ENCODE data around the gene GRID2. TPM values are rescaled to one million over a fixed set of nuclear protein-coding genes. Genes with fewer than 3 reads are reported as not detected.

Gene GRID2
- total RNA-seq, 2 donors from 2014 or later = 0.16 TPM; not detected in 1

DNA sequence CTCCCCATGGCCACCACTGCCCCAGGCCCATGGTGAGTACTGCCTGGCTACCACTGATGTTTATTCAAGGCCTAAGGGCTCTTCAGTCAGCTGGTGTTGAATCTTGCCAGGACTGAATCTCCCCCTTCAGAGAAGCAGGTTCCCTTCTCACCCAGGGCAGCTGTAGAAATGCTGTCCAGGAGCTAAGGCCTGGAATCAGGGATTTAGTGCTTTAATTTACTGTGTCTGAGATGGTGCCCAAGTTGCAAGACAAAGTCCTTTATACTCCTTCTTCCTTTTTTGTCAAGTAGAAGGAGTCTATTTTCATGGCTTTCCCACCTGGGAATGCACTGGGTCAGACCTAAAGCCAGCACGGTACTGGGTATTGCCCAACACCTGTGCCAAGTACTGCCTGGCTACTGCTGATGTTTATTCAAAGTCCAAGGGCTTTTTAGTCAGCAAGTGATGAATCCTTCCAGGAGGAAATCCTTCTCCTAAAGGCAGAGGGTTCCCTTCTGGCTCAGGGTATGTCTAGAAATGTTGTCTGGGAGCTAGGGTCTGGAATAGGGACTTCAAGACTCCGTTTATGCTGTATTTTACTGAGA is 1407.2 kb downstream of the GRID2 start:
- Histone ChIP-seq H3K27ac (no peak overlapping the region), H3K36me3 (no peaks in the 10 kb centered on the region), H3K4me3 (no peak overlapping the region), H3K9me3 (no peaks in the 10 kb centered on the region), H3K27me3 (no peaks in the 10 kb centered on the region), H3K4me1 (no peaks in the 10 kb centered on the region)
- TF ChIP-seq, protein P1, sequence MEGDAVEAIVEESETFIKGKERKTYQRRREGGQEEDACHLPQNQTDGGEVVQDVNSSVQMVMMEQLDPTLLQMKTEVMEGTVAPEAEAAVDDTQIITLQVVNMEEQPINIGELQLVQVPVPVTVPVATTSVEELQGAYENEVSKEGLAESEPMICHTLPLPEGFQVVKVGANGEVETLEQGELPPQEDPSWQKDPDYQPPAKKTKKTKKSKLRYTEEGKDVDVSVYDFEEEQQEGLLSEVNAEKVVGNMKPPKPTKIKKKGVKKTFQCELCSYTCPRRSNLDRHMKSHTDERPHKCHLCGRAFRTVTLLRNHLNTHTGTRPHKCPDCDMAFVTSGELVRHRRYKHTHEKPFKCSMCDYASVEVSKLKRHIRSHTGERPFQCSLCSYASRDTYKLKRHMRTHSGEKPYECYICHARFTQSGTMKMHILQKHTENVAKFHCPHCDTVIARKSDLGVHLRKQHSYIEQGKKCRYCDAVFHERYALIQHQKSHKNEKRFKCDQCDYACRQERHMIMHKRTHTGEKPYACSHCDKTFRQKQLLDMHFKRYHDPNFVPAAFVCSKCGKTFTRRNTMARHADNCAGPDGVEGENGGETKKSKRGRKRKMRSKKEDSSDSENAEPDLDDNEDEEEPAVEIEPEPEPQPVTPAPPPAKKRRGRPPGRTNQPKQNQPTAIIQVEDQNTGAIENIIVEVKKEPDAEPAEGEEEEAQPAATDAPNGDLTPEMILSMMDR (IDR thresholded peaks at IDR 0.05) = no peak
- no peak for DNase-seq (ENCODE audit: low spot score)

DNA sequence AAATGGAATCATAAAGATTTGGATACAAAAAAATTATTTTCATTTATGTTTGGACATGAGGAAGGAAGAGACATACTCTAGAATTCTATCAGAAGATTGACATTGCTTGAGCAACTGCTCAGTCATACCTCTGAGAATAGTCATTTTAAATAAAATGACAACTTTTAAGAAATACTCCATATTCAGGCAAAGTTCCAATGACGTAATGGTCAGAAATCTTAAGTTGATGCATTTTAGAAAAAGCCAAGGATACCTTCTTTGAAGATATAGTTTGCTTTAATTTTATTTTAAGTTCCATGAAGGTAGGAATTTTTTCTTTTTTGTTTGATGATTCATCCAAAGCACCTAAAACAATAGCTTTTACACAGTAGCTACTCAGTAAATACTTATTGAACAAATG is 1414.5 kb downstream of the GRID2 start:
- TF ChIP-seq, protein P1 (IDR thresholded peaks at IDR 0.05) = no peak

DNA sequence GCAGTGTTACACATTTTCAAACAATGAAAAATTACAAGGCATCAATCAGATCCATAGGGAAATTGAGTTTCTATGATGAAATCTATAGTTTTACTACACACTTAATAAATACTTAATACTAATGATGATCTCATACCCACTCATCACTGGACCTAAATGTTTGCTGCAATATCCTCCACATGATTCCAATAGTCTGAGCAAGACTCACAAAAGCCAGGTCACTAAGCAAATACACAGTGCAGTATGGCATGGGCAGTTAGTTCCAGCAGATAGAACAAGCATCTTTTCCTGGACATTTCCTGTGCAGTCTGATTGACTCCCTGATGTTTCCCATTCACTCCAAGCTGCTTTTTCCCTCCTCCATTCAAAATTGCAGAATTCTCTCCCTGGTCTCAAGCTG is 1415.8 kb downstream of the GRID2 start:
- TF ChIP-seq, protein P1 (IDR thresholded peaks at IDR 0.05) = no peak
- no peaks in the 10 kb centered on the region for H3K9me3 ChIP-seq
- no peak overlapping the region for H3K27ac ChIP-seq
- no peaks in the 10 kb centered on the region for H3K36me3 ChIP-seq
- no peak for DNase-seq (ENCODE audit: low spot score)
- H3K27me3 ChIP-seq = no peaks in the 10 kb centered on the region
- no peak overlapping the region for H3K4me3 ChIP-seq
- no peaks in the 10 kb centered on the region for H3K4me1 ChIP-seq

More for the DNA sequence above, 1414.5 kb downstream of the GRID2 start:
- H3K4me3 ChIP-seq = no peak overlapping the region
- H3K36me3 ChIP-seq = no peaks in the 10 kb centered on the region
- H3K9me3 ChIP-seq = no peaks in the 10 kb centered on the region
- H3K4me1 ChIP-seq = no peaks in the 10 kb centered on the region
- no peak overlapping the region for H3K27ac ChIP-seq
- no peaks in the 10 kb centered on the region for H3K27me3 ChIP-seq
- DNase-seq (ENCODE audit: low spot score) = no peak

DNA sequence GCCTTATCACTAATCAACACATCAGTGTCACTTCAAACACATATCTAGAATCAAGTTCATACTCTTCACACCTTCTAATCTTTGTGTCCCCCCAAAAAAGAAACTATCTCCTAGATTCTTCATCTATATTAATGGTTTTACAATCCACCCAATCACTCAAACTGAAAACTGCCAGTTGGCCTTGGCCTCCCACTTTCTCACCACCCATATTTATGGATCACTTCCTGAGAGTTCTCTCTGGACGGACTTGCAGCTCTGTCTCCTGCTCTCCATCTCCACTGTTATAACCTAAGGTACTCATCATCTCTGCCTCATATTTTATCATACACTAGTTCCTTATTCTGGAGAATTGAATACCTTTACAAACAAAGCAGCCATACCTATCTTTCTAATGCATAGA is 1418.7 kb downstream of the GRID2 start:
- no peak for DNase-seq (ENCODE audit: low spot score)
- Histone ChIP-seq H3K4me3 (no peak overlapping the region), H3K27me3 (no peaks in the 10 kb centered on the region), H3K9me3 (no peaks in the 10 kb centered on the region), H3K36me3 (no peaks in the 10 kb centered on the region), H3K4me1 (no peaks in the 10 kb centered on the region), H3K27ac (no peak overlapping the region)
- TF ChIP-seq, protein P1 (IDR thresholded peaks at IDR 0.05) = no peak

DNA sequence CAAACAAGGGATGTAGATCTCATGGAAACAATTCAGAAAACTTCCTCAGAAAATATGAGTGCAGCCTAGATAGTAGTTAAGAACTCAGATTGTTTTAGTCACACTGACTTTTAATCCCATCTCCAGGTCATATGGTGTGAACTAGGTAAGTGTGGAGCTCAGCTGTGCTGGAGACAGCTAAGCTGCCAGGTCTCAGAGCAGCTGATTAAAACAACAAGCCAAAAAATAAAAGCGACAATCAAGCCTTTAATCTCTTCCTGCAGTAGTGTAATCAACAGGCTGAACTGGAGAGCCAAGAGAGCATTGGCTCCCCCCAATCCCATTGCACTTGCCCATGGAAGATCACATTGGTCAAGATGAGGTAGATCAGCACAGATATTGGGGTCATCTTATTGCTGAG is 1426.5 kb downstream of the GRID2 start:
- Histone ChIP-seq H3K27ac (no peak overlapping the region), H3K4me1 (no peaks in the 10 kb centered on the region), H3K27me3 (no peaks in the 10 kb centered on the region), H3K9me3 (no peaks in the 10 kb centered on the region), H3K4me3 (no peak overlapping the region), H3K36me3 (no peaks in the 10 kb centered on the region)
- TF ChIP-seq, protein P1 (IDR thresholded peaks at IDR 0.05) = no peak
- DNase-seq (ENCODE audit: low spot score) = no peak

DNA sequence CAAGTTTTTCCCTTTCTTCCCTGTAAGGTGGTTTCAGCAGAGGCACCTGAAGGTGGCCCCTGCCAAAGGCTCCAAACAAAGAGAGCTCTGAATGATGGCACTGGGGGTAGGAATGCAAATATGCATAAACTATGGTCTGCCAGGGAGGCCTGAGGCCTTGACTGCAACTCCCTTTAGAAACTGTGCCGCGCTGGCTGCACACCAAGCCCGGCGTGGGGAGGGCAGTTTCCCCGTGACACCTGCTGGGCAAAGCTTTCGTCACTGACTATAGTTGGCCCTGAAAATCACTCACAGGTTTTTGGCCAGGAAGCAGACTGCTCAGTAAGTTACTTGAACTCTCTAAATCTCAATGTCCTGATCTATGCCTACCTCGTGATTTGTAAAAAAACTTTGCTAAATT is 1427.0 kb downstream of the GRID2 start:
- Histone ChIP-seq H3K9me3 (no peaks in the 10 kb centered on the region), H3K27ac (no peak overlapping the region), H3K4me3 (no peak overlapping the region), H3K4me1 (no peaks in the 10 kb centered on the region), H3K27me3 (no peaks in the 10 kb centered on the region), H3K36me3 (no peaks in the 10 kb centered on the region)
- TF ChIP-seq, protein P1 (IDR thresholded peaks at IDR 0.05) = no peak
- no peak for DNase-seq (ENCODE audit: low spot score)
